ENCODE results near the gene YARS1.
A peak's percentile ranks its signal among the peaks of the same experiment; 100 is the strongest.

- TF ChIP-seq CTCF (IDR thresholded peaks at IDR 0.05) (peak; percentile 36), ZFX (IDR thresholded peaks at IDR 0.05; ENCODE audit: borderline replicate concordance) (no peak)
These were observed 11.2 kb upstream of the YARS1 start for GRCh38 chr1:32828341-32828740.

Data from 22Rv1 (cell line).